HG02852 (cell line): Measurements from ENCODE around the gene LUZP4.
"Not testable (repeated sequence)": the region's sequence is repeated elsewhere in the genome, so short reads cannot be mapped to it uniquely, and the experiment has no call there.

Source experiments
- ATAC-seq: cut with Tn5 transposase; IDR thresholded peaks from one replicate; pipeline ENCODE4 v1.9.1; 2021; ENCODE audit warnings: mild to moderate bottlenecking, moderate library complexity; ENCODE audit not compliant: unreplicated experiment

LUZP4 gene

DNA sequence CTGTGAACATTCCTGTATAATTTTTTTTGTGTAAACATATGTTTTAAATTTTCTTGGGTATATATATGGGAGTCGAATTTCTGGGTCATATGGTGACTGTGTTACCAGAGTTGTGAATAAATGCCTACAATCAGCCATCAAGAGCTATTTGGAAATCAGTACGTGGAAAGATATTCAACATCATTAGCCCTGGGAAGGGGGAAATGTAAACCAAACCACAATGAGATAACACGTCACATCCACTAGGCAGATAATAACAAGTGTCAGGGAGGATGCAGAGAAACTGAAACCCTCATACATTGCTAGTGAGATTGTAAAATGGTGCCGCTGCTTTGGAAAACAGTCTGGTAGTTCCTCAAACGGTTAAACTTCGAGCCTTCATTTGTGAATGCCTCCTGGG lies 43.9 kb downstream of the LUZP4 start:
- ATAC-seq, result no peak

DNA sequence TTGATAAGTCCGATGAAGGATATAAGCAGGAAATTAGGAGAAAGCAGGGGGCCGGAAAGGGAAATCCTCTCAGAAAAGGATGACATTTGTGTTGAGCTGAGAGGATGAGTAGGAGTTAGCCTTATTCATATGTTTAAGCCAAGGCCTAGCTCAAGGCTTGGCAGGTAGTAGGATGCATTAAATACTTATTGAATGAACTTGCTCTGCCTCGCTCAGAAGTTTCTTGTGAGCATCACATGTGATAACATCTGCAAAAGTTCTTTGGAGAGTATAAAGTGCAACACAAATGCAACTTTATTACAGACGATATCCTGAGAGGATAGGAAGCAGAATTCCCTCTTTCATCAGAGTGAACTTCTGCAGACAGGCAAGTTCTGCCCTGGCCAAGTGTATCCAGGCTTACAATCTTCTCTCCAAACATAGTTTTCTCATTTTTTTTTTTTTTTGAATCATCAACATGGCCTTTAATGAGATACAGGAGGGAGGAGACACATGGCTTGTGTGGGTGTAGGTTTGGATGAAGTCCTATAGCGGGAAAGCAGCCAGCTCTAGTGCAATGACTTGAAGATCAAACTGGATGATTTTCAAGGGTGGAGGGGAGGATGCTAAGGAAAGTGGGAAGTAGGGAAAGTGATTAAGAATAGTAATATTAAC lies 48.1 kb downstream of the LUZP4 start:
- ATAC-seq, result no peak

DNA sequence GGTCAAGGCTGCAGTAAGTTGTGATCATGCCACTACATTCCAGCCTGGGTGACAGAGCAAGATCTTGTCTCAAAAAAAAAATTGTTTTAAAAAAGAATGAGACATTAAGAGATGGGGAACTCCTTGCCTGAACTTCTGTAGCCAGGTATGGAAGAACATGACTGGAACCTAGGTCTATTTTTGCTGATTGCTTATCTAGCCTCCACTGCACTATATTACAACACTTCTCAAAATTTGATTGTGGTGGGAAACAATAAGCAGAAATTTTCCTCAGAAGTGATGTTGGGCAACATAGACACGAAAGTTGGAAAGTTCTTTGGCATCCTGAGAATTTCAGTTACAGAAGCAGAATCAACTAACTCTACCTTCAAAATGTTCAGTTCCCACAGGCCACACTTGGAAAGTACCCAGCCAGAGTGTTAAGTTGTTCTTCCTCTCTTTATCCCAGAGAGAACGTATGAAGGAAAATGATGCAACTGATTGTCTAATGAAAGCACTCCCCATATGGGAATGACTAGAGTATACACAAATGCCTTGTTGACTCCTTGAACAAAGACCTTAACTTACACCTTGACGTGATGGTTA lies 50.0 kb downstream of the LUZP4 start:
- no peak for ATAC-seq

DNA sequence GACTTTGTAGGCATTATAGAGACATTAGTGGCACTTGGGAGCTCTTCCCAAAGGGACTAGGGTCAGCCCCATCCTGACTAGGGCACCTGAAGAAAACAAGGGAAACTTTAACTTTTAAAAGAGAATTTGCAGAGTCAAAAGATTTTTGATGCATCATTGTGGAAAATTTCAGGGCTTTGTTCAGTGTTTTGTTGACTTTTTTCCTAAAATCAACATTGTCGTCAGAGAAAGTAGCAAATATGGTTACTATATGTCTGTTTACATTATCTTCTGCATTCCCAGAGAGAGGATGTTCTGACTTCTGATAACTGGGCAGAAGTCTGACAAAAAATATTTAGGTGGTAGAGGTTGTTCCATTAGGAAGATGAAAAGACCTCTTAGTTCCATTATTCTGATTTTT lies 51.9 kb downstream of the LUZP4 start:
- ATAC-seq, result no peak

DNA sequence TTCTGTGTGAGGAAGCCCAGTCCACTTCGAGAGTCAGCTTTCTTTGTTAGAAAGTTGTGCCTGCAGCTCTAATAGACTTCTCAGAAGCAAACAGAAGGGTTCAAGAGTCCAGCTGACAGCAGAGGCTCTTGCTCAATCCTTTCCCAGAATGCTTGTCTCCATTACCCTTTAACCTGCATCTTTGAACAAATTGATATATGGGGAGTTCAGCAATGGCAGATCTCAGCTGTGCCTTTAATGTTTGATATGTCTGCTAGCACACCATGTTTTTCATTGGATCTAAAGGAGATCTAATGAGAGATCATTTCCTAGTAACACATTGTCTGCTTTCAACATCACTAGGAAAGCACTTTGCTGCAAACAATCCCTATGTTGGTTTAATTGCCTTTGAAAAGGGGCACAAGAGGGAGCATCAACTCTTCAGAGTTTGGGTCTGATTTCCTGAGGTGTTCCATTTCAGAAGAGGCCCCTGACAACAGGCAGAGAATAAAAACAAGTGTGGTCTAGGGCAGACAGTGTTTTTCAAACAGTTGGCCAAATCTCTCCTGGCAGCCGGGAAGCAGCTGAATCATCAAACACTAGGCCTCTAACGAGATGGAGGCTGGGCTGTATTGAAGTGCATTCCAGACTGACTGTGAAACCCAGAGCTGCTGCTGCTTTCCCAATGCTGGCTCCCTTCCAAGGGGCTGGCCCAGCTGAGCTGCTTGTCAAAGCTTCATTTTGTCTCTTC lies 55.5 kb downstream of the LUZP4 start:
- ATAC-seq, result no peak

DNA sequence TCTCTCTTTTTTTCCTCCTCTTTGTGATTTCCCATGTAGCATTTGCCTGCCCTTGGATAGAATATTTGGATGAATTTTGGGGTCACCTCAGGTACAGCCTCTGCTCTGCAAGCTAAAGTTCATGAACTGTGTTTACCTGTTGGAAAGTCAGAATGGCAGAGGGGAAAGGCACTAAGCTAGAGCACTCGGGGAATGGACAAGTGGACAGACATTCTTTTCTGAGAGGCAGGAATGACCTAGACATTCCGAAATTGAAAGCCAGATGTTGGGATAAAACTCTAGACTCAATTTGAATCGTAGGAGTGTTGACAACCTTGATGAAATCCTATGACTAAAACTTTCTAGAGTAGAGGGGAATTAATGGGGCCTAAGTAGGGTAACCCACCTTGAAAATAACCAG lies 56.1 kb downstream of the LUZP4 start:
- no peak for ATAC-seq

DNA sequence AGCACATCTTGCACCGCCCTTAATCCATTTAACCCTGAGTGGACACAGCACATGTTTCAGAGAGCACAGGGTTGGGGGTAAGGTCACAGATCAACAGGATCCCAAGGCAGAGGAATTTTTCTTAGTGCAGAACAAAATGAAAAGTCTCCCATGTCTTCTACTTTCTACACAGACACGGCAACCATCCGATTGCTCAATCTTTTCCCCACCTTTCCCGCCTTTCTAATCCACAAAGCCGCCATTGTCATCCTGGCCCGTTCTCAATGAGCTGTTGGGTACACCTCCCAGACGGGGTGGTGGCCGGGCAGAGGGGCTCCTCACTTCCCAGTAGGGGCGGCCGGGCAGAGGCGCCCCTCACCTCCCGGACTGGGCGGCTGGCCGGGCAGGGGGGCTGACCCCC lies 57.2 kb downstream of the LUZP4 start:
- ATAC-seq, result not testable (repeated sequence)

DNA sequence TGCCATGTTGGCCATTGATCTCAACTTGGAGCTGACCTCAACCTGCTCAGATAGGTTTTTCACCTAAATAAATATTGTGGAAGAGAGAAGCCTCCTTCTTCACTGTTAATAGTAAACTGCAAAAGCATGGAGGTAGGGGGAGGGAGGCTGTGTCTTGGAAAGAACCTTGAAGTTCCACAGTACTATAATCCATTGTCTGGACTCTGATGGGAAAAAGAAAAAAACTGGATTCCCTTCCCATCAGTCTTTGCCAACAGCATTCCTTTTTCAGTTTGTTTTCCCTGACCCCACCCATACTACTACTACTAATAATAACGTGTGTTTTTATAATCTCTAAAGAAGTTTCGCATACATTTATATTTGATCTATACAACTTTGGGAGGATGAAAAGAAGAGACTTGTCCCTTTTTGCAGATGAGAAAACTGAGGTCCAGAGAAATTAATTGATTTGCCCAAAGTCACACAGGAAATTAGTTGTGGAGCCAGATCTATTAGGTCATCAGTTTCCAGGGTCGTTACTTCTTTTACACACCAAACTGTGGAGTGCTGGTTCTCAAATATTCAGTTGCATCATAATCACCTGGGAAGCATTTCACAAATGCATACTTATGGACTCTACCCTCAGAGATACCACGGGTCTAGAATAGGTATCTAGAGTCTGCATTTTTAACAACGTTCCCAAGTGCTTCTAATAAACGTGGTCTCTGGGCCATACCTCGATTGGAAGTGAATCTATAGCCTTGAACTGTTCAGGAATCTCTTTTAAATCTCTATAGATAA lies 59.1 kb downstream of the LUZP4 start:
- no peak for ATAC-seq

DNA sequence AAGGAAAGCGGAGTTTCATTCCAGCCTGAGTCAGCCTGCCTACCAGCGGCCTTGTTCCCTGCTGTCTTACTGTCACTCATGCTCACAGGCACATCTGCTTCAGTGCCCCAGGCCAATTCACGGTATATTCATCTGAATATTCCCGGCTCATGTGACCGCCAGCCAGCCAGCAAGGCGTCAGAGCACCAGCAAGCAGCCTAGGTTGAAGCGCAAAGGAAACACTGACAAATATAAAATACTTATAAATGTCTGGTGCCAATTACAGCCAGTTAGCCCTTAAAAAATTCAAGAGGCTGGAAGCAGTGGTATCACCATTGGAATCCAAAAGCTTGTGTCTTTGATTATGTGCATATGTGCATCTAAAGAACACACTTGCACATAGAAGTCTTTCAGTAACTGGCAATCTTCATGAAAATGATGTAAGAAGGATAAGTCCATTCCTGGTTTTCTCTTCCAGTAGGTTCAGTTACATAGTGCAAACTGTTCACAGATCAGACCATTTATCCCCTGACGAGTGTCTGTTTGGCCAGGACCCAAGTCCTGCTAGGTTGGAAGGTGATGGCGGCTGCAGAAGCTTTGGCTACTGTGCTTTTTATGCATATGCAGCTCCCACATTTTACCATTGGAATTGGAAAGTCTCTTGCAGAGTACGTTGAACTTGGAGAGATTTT lies 61.3 kb downstream of the LUZP4 start:
- ATAC-seq, result no peak

DNA sequence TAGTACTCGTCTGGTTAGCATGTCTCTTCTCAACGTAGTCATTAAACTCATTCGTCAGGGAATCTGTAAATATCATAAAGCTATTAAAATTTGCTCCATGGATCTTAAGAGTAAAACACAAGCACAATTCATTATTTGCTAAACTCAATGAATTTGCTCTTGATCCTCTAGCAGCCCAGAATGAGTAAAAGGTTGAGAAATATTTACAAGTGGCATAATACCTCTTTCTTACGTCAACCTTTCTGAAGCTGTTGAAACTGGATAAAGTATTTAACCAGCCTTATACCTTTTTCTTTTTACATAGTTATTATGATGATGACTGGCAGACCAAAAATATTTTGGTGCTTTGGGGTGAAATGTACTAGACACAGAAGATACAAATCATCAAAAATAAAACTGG lies 66.9 kb downstream of the LUZP4 start:
- ATAC-seq, result no peak
